ENCODE measurements around the gene CATSPER3. TPM values are rescaled to one million over a fixed set of nuclear protein-coding genes. Genes with fewer than 3 reads are reported as not detected.

CATSPER3 gene
- total RNA-seq, 1 experiment from 2014 or later: 0.90 TPM

DNA sequence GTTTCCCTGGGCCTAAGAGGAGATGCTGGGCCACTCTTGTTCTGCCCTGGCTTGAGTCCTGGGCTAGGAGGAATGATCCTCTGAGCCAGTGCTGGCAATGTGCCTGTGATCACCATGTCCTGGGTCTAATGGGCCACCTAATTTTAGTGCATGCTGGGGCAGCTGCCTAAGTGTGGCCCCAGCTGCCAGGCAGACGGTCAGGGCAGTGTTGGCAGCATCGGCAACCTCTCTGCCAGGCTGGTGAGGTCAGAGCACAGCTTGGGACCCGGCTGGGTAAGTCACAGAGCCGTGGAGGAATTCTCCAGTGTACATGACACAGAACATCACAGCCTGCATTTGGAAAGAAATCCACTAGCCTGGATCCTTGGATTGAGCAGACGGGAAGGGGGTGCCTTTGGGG lies 87.7 kb downstream of the CATSPER3 start:
- no TSS peak for BruUV-seq (replicated peaks)
- TF ChIP-seq, protein P1, sequence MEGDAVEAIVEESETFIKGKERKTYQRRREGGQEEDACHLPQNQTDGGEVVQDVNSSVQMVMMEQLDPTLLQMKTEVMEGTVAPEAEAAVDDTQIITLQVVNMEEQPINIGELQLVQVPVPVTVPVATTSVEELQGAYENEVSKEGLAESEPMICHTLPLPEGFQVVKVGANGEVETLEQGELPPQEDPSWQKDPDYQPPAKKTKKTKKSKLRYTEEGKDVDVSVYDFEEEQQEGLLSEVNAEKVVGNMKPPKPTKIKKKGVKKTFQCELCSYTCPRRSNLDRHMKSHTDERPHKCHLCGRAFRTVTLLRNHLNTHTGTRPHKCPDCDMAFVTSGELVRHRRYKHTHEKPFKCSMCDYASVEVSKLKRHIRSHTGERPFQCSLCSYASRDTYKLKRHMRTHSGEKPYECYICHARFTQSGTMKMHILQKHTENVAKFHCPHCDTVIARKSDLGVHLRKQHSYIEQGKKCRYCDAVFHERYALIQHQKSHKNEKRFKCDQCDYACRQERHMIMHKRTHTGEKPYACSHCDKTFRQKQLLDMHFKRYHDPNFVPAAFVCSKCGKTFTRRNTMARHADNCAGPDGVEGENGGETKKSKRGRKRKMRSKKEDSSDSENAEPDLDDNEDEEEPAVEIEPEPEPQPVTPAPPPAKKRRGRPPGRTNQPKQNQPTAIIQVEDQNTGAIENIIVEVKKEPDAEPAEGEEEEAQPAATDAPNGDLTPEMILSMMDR (conservative IDR thresholded peaks at IDR 0.05; ENCODE audit: low read depth, low read length): no peak
- TF ChIP-seq EZH2 (IDR thresholded peaks at IDR 0.05; ENCODE audit: borderline replicate concordance, low read depth, low read length, poor library complexity, severe bottlenecking): no peak
- Histone ChIP-seq H3K4me3 (ENCODE audit: low read depth, low read length, poor library complexity, severe bottlenecking) (no peak overlapping the region), H3K4me1 (ENCODE audit: insufficient read depth, low read length, poor library complexity, severe bottlenecking) (no peaks in the 10 kb centered on the region), H3K27me3 (replicated peaks; ENCODE audit: insufficient read depth, low read depth, low read length, poor library complexity) (peaks cover 50% of the 10 kb centered on the region), H3K27ac (ENCODE audit: low read depth, low read length, poor library complexity, severe bottlenecking) (no peak overlapping the region), H3K36me3 (ENCODE audit: insufficient read depth, low read length, poor library complexity, severe bottlenecking) (no peaks in the 10 kb centered on the region), H3K9me3 (ENCODE audit: low read depth, low read length, poor library complexity, severe bottlenecking) (no peaks in the 10 kb centered on the region)
- CTCF ChIA-PET: no interaction called here
- POLR2A ChIA-PET (ENCODE audit: low non-redundant PET): interaction anchor here (0.6 kb wide), 1 partner anchor 26 kb away, joined by 7 read pairs; no protein-coding TSS in a partner anchor
- DNase-seq (ENCODE audit: low spot score): no peak
- intact Hi-C loops (cut with micrococcal nuclease; ENCODE audit: unreplicated experiment): no loop called here

DNA sequence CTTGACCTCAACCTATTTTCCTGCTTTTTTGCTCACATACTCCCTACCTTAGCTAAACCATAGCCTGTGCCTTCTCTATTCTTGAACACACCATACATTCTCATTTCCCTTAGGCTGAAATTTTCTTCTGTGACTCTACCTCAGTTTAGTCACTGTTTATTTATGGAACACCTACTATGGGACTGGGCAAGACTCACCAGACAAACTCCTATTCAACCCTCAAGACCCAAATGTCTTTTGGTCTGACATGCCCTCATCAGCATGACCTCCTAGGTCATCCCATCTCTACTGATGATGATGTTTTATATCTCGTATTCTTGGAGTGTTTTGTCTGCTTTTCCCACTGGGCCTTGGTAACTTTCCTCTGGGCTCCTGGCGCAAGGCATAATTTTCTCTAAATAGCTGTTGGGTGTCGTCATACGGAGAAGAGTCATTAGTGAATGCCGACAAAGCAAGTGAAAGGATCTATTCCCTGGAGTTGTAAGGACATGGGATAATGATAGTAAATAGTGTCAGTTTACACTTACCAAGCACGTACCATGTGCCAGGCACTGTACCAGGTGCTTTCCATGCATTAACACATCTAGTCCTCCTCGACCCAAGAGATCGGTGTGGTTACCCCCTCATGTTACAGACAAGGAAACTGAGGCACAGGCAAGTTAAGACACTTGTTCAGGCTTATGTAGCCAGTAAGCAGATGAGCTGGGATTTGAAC lies 88.8 kb downstream of the CATSPER3 start:
- Histone ChIP-seq H3K4me1 (ENCODE audit: insufficient read depth, low read length, poor library complexity, severe bottlenecking) (no peaks in the 10 kb centered on the region), H3K36me3 (ENCODE audit: insufficient read depth, low read length, poor library complexity, severe bottlenecking) (no peaks in the 10 kb centered on the region), H3K9me3 (ENCODE audit: low read depth, low read length, poor library complexity, severe bottlenecking) (no peaks in the 10 kb centered on the region), H3K27ac (ENCODE audit: low read depth, low read length, poor library complexity, severe bottlenecking) (no peak overlapping the region), H3K4me3 (ENCODE audit: low read depth, low read length, poor library complexity, severe bottlenecking) (no peak overlapping the region), H3K27me3 (replicated peaks; ENCODE audit: insufficient read depth, low read depth, low read length, poor library complexity) (peaks cover 39% of the 10 kb centered on the region)
- no peak for TF ChIP-seq EZH2 (IDR thresholded peaks at IDR 0.05; ENCODE audit: borderline replicate concordance, low read depth, low read length, poor library complexity, severe bottlenecking)
- TF ChIP-seq, protein P1 (conservative IDR thresholded peaks at IDR 0.05; ENCODE audit: low read depth, low read length): no peak
- BruUV-seq (replicated peaks): no TSS peak
- CTCF ChIA-PET: no interaction called here
- no peak for DNase-seq (ENCODE audit: low spot score)
- intact Hi-C loops (cut with micrococcal nuclease; ENCODE audit: unreplicated experiment): no loop called here
- POLR2A ChIA-PET (ENCODE audit: low non-redundant PET): no interaction called here

DNA sequence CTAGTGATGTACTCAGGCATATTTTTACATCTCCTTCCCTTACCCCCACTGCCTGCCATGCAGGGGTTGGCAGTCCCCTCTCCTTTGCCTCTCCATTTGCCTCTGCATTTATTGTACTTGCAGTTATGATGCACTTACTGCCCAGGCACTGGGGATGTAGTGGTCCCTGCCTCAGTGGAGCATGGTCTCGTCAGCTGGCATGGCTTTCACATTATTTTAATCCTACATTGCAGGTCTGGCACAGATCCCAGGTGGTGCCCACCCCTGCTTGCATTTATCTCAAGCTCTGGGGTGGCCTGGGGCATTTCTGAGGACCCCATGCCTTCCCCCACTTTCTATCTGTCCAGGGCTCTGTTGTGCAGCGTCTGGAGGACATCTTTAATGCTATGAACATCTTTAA lies 89.5 kb downstream of the CATSPER3 start:
- CTCF ChIA-PET: no interaction called here
- no peaks in the 10 kb centered on the region for H3K4me1 ChIP-seq (ENCODE audit: insufficient read depth, low read length, poor library complexity, severe bottlenecking)
- POLR2A ChIA-PET (ENCODE audit: low non-redundant PET): no interaction called here

More for the DNA sequence above, 89.5 kb downstream of the CATSPER3 start:
- no TSS peak for BruUV-seq (replicated peaks)
- Histone ChIP-seq H3K27ac (ENCODE audit: low read depth, low read length, poor library complexity, severe bottlenecking) (no peak overlapping the region), H3K9me3 (ENCODE audit: low read depth, low read length, poor library complexity, severe bottlenecking) (no peaks in the 10 kb centered on the region), H3K4me3 (ENCODE audit: low read depth, low read length, poor library complexity, severe bottlenecking) (no peak overlapping the region), H3K27me3 (replicated peaks; ENCODE audit: insufficient read depth, low read depth, low read length, poor library complexity) (peaks cover 31% of the 10 kb centered on the region), H3K36me3 (ENCODE audit: insufficient read depth, low read length, poor library complexity, severe bottlenecking) (no peaks in the 10 kb centered on the region)
- TF ChIP-seq, protein P1 (conservative IDR thresholded peaks at IDR 0.05; ENCODE audit: low read depth, low read length): no peak
- TF ChIP-seq EZH2 (IDR thresholded peaks at IDR 0.05; ENCODE audit: borderline replicate concordance, low read depth, low read length, poor library complexity, severe bottlenecking): no peak
- no peak for DNase-seq (ENCODE audit: low spot score)
- intact Hi-C loops (cut with micrococcal nuclease; ENCODE audit: unreplicated experiment): no loop called here

All from A673 (cell line).